H1 (cell line): Measurements from ENCODE around the gene FOSL1. TPM values are rescaled to one million over a fixed set of nuclear protein-coding genes. Genes with fewer than 3 reads are reported as not detected.

Experiments used
- CTCF ChIA-PET: fragments of 300-600 bp; sonication (Branson Sonifier 250); formaldehyde crosslinking; loops from one replicate; lab custom pipeline; 2021; ENCODE audit not compliant: partially characterized antibody; lab: Charles Lee
- POLR2A ChIA-PET: fragments of 300-600 bp; sonication (Branson Sonifier 250); formaldehyde crosslinking; loops from one replicate; lab custom pipeline; 2021; ENCODE audit warnings: inconsistent platforms; ENCODE audit not compliant: partially characterized antibody; lab: Charles Lee
- DNase-seq, 2 experiments: peaks; one replicate each; pipeline versions ENCODE4 v3.0.0 to v3.0.0-alpha.2; 2010 to 2022; ENCODE audit warnings: low spot score in 2 of 2, low read depth in 1 of 2, mixed read lengths in 1 of 2
- FAIRE-seq: peaks from 2 replicates; lab custom pipeline; 2011; peaks lifted over from hg19 to GRCh38; lab: Jason Lieb, UNC
- H2AFZ ChIP-seq: 2 replicates; pipeline ENCODE4 v1.8.1; 2012; ENCODE audit warnings: low read length, inconsistent platforms
- H2AK5ac ChIP-seq: 2 replicates; pipeline ENCODE4 v1.6.1; 2013; ENCODE audit warnings: low read depth, low read length
- H2BK120ac ChIP-seq: replicated peaks from 2 replicates; pipeline ENCODE3; 2013; ENCODE audit warnings: low read depth, low read length, inconsistent platforms
- H2BK12ac ChIP-seq: 2 replicates; pipeline ENCODE4 v1.6.1; 2013; ENCODE audit warnings: low read depth, low read length
- H2BK15ac ChIP-seq: 2 replicates; pipeline ENCODE4 v1.6.1; 2013; ENCODE audit warnings: low read length
- H2BK20ac ChIP-seq: 2 replicates; pipeline ENCODE4 v1.6.1; 2013; ENCODE audit warnings: low read length
- H2BK5ac ChIP-seq: 2 replicates; pipeline ENCODE4 v1.6.1; 2013; ENCODE audit warnings: low read depth, low read length
- H3K14ac ChIP-seq: 2 replicates; pipeline ENCODE4 v1.6.1; 2013; ENCODE audit warnings: inconsistent platforms; ENCODE audit not compliant: insufficient read length
- H3K18ac ChIP-seq: 2 replicates; pipeline ENCODE4 v1.6.1; 2013; ENCODE audit warnings: low read length; ENCODE audit errors: extremely low read depth
- H3K23ac ChIP-seq: 2 replicates; pipeline ENCODE4 v1.6.1; 2013; ENCODE audit warnings: inconsistent platforms; ENCODE audit not compliant: insufficient read length
- H3K23me2 ChIP-seq: 2 replicates; pipeline ENCODE4 v1.6.1; 2013; ENCODE audit warnings: low read depth, low read length
- H3K27ac ChIP-seq: 2 replicates; pipeline ENCODE4 v1.6.1; 2011; ENCODE audit warnings: low read depth, low read length, inconsistent platforms
- H3K27me3 ChIP-seq, 4 experiments: replicated peaks in 1 of 4; 1 replicate in 1 of 4; 2 replicates in 3 of 4; pipeline versions ENCODE4 v1.6.1 to v1.8.1; 2011 to 2013; ENCODE audit warnings: low read length in 3 of 4, mild to moderate bottlenecking in 3 of 4, inconsistent platforms in 2 of 4, mixed read lengths in 2 of 4, moderate library complexity in 1 of 4; ENCODE audit not compliant: control insufficient read depth in 3 of 4, insufficient read depth in 3 of 4; ENCODE audit errors: extremely low read depth in 1 of 4
- H3K36me3 ChIP-seq, 4 experiments: 2 replicates each; pipeline versions ENCODE4 v1.6.1 to v1.8.1; 2011 to 2013; ENCODE audit warnings: mild to moderate bottlenecking in 4 of 4, low read length in 3 of 4, moderate library complexity in 2 of 4, control low read depth in 1 of 4, inconsistent platforms in 1 of 4; ENCODE audit not compliant: insufficient read depth in 4 of 4, control insufficient read depth in 2 of 4
- H3K4ac ChIP-seq: replicated peaks from 2 replicates; pipeline ENCODE3; 2013; ENCODE audit warnings: low read length, low read depth, mixed read lengths, inconsistent platforms; ENCODE audit not compliant: insufficient read length
- H3K4me1 ChIP-seq, 4 experiments: replicated peaks in 1 of 4; 1 replicate in 1 of 4; 2 replicates in 3 of 4; pipeline versions ENCODE4 v1.6.1 to v1.8.1; 2011 to 2013; ENCODE audit warnings: low read length in 3 of 4, inconsistent platforms in 2 of 4, mixed read lengths in 1 of 4; ENCODE audit not compliant: insufficient read depth in 4 of 4, control insufficient read depth in 3 of 4
- H3K4me2 ChIP-seq, 2 experiments: 2 replicates each; pipeline versions ENCODE4 v1.6.1 to v1.8.1; 2011 to 2013; ENCODE audit warnings: low read depth in 2 of 2, low read length in 2 of 2, control low read depth in 1 of 2, inconsistent platforms in 1 of 2, mild to moderate bottlenecking in 1 of 2; ENCODE audit not compliant: insufficient read depth in 1 of 2
- H3K4me3 ChIP-seq, 4 experiments: fragments of 200-600, 300-600 bp in 1 of 4; sonication (generic), shearing (Covaris generic), sonication (Bioruptor Twin) in 1 of 4; 2 replicates each; pipeline versions ENCODE4 v1.5.1 to v1.8.1; 2011 to 2016; ENCODE audit warnings: low read length in 4 of 4, low read depth in 3 of 4, control low read depth in 2 of 4, inconsistent platforms in 2 of 4, mild to moderate bottlenecking in 2 of 4, mixed read lengths in 1 of 4, moderate library complexity in 1 of 4; ENCODE audit not compliant: insufficient read depth in 2 of 4; ENCODE audit errors: extremely low read depth in 1 of 4
- H3K56ac ChIP-seq: replicated peaks from 2 replicates; pipeline ENCODE3; 2013; ENCODE audit warnings: low read depth, mild to moderate bottlenecking, mixed read lengths, low read length, inconsistent platforms; ENCODE audit not compliant: insufficient read length
- H3K79me1 ChIP-seq: 2 replicates; pipeline ENCODE4 v1.6.1; 2013; ENCODE audit warnings: low read depth, low read length, control low read depth
- H3K79me2 ChIP-seq, 2 experiments: 2 replicates each; pipeline versions ENCODE4 v1.6.1 to v1.8.1; 2012 to 2013; ENCODE audit warnings: low read length in 2 of 2, mild to moderate bottlenecking in 2 of 2, inconsistent platforms in 1 of 2; ENCODE audit not compliant: insufficient read depth in 2 of 2, control insufficient read depth in 1 of 2
- H3K9ac ChIP-seq, 4 experiments: replicated peaks in 1 of 4; 1 replicate in 1 of 4; 2 replicates in 3 of 4; pipeline versions ENCODE4 v1.6.1 to v1.8.1; 2011 to 2013; ENCODE audit warnings: low read depth in 3 of 4, low read length in 3 of 4, control low read depth in 2 of 4, mild to moderate bottlenecking in 2 of 4, moderate library complexity in 2 of 4, inconsistent platforms in 1 of 4; ENCODE audit errors: extremely low read depth in 1 of 4
- H3K9me3 ChIP-seq, 2 experiments: 2 replicates each; pipeline versions ENCODE4 v1.6.1 to v1.8.1; 2012 to 2013; ENCODE audit warnings: mild to moderate bottlenecking in 2 of 2, moderate library complexity in 2 of 2, control low read depth in 1 of 2, inconsistent platforms in 1 of 2, low read depth in 1 of 2, low read length in 1 of 2, mixed read lengths in 1 of 2; ENCODE audit not compliant: insufficient read depth in 2 of 2
- H4K20me1 ChIP-seq, 2 experiments: replicated peaks in 1 of 2; 2 replicates each; pipeline versions ENCODE3 to v1.8.1; 2011 to 2013; ENCODE audit warnings: inconsistent platforms in 2 of 2, low read length in 2 of 2, mild to moderate bottlenecking in 1 of 2; ENCODE audit not compliant: insufficient read depth in 2 of 2, control insufficient read depth in 1 of 2
- H4K5ac ChIP-seq: 2 replicates; pipeline ENCODE4 v1.6.1; 2013; ENCODE audit warnings: low read length, low read depth, mixed read lengths, inconsistent platforms; ENCODE audit not compliant: insufficient read length
- H4K8ac ChIP-seq: 2 replicates; pipeline ENCODE4 v1.8.0; 2013; ENCODE audit warnings: mild to moderate bottlenecking, moderate library complexity, low read length, inconsistent platforms; ENCODE audit not compliant: insufficient read depth; ENCODE audit errors: extremely low read depth
- H4K91ac ChIP-seq: replicated peaks from 2 replicates; pipeline ENCODE3; 2013; ENCODE audit warnings: low read length, mixed read lengths, inconsistent platforms; ENCODE audit not compliant: insufficient read length
- BACH1 ChIP-seq: IDR thresholded peaks from 2 replicates; pipeline ENCODE4 v1.6.1; 2012; ENCODE audit warnings: low read length, improper control_type of control experiment
- CBX8 ChIP-seq: fragments of 300-800, 300-1000 bp; sonication (generic); IDR thresholded peaks from 2 replicates; pipeline ENCODE4 v1.7.1; 2016; ENCODE audit warnings: low read depth, low read length, borderline replicate concordance
- CHD2 ChIP-seq: IDR thresholded peaks from 2 replicates; pipeline ENCODE4 v1.6.1; 2012; ENCODE audit warnings: low read length, improper control_type of control experiment
- GABPA ChIP-seq: IDR thresholded peaks from 2 replicates; pipeline ENCODE4 v1.6.1; 2011; ENCODE audit warnings: mild to moderate bottlenecking, low read length, moderate library complexity, borderline replicate concordance; ENCODE audit not compliant: insufficient read depth
- GTF2F1 ChIP-seq: IDR thresholded peaks from 2 replicates; pipeline ENCODE4 v1.6.1; 2012; ENCODE audit warnings: low read depth, low read length, improper control_type of control experiment, borderline replicate concordance
- KDM1A ChIP-seq: fragments of 200-600, 300-600 bp; sonication (generic); IDR thresholded peaks from 2 replicates; pipeline ENCODE4 v1.7.1; 2016; ENCODE audit warnings: mild to moderate bottlenecking, low read length, borderline replicate concordance
- POLR2A ChIP-seq, 2 experiments: IDR thresholded peaks; 1 replicate in 1 of 2; 2 replicates in 1 of 2; pipeline ENCODE4 v1.6.1; 2011; ENCODE audit warnings: low read depth in 2 of 2, low read length in 2 of 2, mild to moderate bottlenecking in 2 of 2; ENCODE audit errors: control extremely low read depth in 1 of 2
- RBBP5 ChIP-seq: IDR thresholded peaks from 2 replicates; pipeline ENCODE4 v1.7.1; 2012; ENCODE audit warnings: low read depth, mild to moderate bottlenecking, inconsistent platforms, low read length, moderate library complexity, borderline replicate concordance
- SP2 ChIP-seq: IDR thresholded peaks from 2 replicates; pipeline ENCODE4 v1.6.1; 2012; ENCODE audit warnings: mild to moderate bottlenecking, low read length, inconsistent platforms
- TCF12 ChIP-seq: IDR thresholded peaks from 2 replicates; pipeline ENCODE4 v1.6.1; 2011; ENCODE audit warnings: low read depth, mild to moderate bottlenecking, low read length
- WGBS, 2 experiments: shearing (Covaris generic) in 1 of 2; methylation state at CpG; one replicate each; pipeline versions ENCODE4 v1.1.6 to v1.1.7; 2013 to 2015; ENCODE audit warnings: low lambda C conversion rate in 2 of 2, mixed read lengths in 2 of 2, inconsistent platforms in 1 of 2, low coverage in 1 of 2, missing lambda C conversion rate in 1 of 2; ENCODE audit not compliant: insufficient replicate concordance in 2 of 2, insufficient coverage in 1 of 2, insufficient read length in 1 of 2; ENCODE audit errors: extremely low coverage in 1 of 2, missing lambda C conversion rate in 1 of 2; 5-methylcytosine and 5-hydroxymethylcytosine counted together
- polyA plus RNA-seq, 7 experiments: library from polyadenylated mRNA; depleted of rRNA in 3 of 7; stranded (reverse) in 5 of 7; unstranded in 2 of 7; fragments of >200 nt in 5 of 7; fragments of 200-250 nt in 2 of 7; gene quantifications; 1 replicate in 5 of 7; 2 replicates in 1 of 7; 4 replicates in 1 of 7; pipeline versions ENCODE4 v1.2.1 to v1.2.3, GENCODE V29; 2011 to 2013; ENCODE audit warnings: missing spikeins in 2 of 7, mixed read lengths in 2 of 7
- total RNA-seq: library from RNA; stranded (reverse); fragmentation: NEBNext Ultra II Directional; extraction: Animal tissue kit (Norgen Biotek cat#: 25700); gene quantifications from 2 replicates; pipeline ENCODE4 v1.2.1, GENCODE V29; 2021
- TF ChIP-seq, protein P1 (sequence below): IDR thresholded peaks from 2 replicates; pipeline ENCODE4 v1.6.1; 2012; ENCODE audit warnings: inconsistent platforms

Gene FOSL1
- total and polyA plus RNA-seq, 2 of the 8 experiments (the other 6 are each of a cell fraction or from before 2014, with no cell fraction given), result 6.3 to 7.2 TPM

- Histone ChIP-seq H3K4ac (no peak overlapping the region), H2BK15ac (no peak overlapping the region), H2AK5ac (no peak overlapping the region), H3K23ac (no peak overlapping the region), H3K4me2 (peak overlapping the region in 1 of 2 experiments; percentile 86; a peak in 2 of 4 replicates), H3K56ac (no peak overlapping the region), H4K5ac (no peak overlapping the region), H4K8ac (no peak overlapping the region; the same call in 1 of the 2 replicates), H2BK5ac (no peak overlapping the region), H3K4me3 (no peak overlapping the region), H3K18ac (no peak overlapping the region), H3K23me2 (peaks cover 4% of the 10 kb centered on the region; the same call in 1 of the 2 replicates), H3K79me2 (peaks cover 0 to 1% of the 10 kb centered on the region in 2 experiments; a peak in 1 of 4 replicates), H3K4me1 (peaks cover 0 to 4% (median 3%) of the 10 kb centered on the region in 4 experiments; a peak in 5 of 7 replicates), H4K20me1 (peaks cover 0 to 2% of the 10 kb centered on the region in 2 experiments), H2BK20ac (no peak overlapping the region), H3K36me3 (peaks cover 5 to 17% (median 14%) of the 10 kb centered on the region in 4 experiments), H3K27me3 (peaks cover 0 to 22% (median 8%) of the 10 kb centered on the region in 4 experiments; a peak in 3 of 7 replicates), H3K9ac (no peak overlapping the region), H4K91ac (no peak overlapping the region), H3K9me3 (no peaks in the 10 kb centered on the region), H2BK12ac (no peak overlapping the region), H2BK120ac (no peak overlapping the region), H3K27ac (no peak overlapping the region), H2AFZ (no peak overlapping the region), H3K79me1 (no peaks in the 10 kb centered on the region; the same call in 1 of the 2 replicates), H3K14ac (no peak overlapping the region)
- ChIA-PET CTCF (interaction anchor here (1.5 to 9.9 kb wide), 4 partner anchors 12 to 65 kb away, joined by 3 to 191 read pairs (median 37); partner anchors contain the start of genes CCDC85B and FIBP), POLR2A (interaction anchor here (0.6 to 39.7 kb wide), 3 partner anchors 8 to 132 kb away, joined by 3 to 1071 read pairs (median 1071); partner anchors contain the start of genes CCDC85B, CFL1, CTSW and EFEMP2)
- DNase-seq, result no peak
- 93% methylated on average over 21 of the region's 21 CpGs; no CpG with 5 or more reads in 1 of the 2 experiments for WGBS, 2 experiments
- FAIRE-seq, result no peak
- TF ChIP-seq SP2, result no peak
- no peak for TF ChIP-seq BACH1
- TF ChIP-seq GABPA, result no peak
- TF ChIP-seq POLR2A (IDR thresholded peaks at IDR 0.05; ENCODE audit: control extremely low read depth in 1 of 2, low read depth in 2 of 2, low read length in 2 of 2), result no peak
- TF ChIP-seq CHD2, result no peak
- no peak for TF ChIP-seq TCF12
- no peak for TF ChIP-seq GTF2F1
- no peak for TF ChIP-seq RBBP5
- TF ChIP-seq KDM1A, result no peak
- TF ChIP-seq, protein P1, sequence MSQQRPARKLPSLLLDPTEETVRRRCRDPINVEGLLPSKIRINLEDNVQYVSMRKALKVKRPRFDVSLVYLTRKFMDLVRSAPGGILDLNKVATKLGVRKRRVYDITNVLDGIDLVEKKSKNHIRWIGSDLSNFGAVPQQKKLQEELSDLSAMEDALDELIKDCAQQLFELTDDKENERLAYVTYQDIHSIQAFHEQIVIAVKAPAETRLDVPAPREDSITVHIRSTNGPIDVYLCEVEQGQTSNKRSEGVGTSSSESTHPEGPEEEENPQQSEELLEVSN, result no peak
- no peak for TF ChIP-seq CBX8
Measured at GRCh38 chr11:65866509-65867283, 33.5 kb downstream of the FOSL1 start.
